Ascending aorta (tissue), 2 donors: ENCODE measurements around the gene CCDC57. TPM values are rescaled to one million over a fixed set of nuclear protein-coding genes. Genes with fewer than 3 reads are reported as not detected.

Experiments
- DNase-seq, 2 donors: peaks; one replicate each; pipeline ENCODE4 v3.0.0-alpha.2; 2019; ENCODE audit warnings: low spot score in 2 of 2
- H3K27ac ChIP-seq, 2 donors: fragments of 200-600 bp; sonication (generic); one replicate each; pipeline ENCODE4 v1.5.1; 2016 to 2017; ENCODE audit warnings: mild to moderate bottlenecking in 1 of 2
- H3K27me3 ChIP-seq: fragments of 200-600 bp; sonication (generic); one replicate; pipeline ENCODE4 v1.5.1; 2017
- H3K36me3 ChIP-seq, 2 donors: fragments of 200-600 bp; sonication (generic); one replicate each; pipeline ENCODE4 v1.5.1; 2016
- H3K4me1 ChIP-seq, 2 donors: fragments of 200-600 bp; sonication (generic); one replicate each; pipeline ENCODE4 v1.5.1; 2016 to 2017; ENCODE audit warnings: mild to moderate bottlenecking in 1 of 2
- H3K4me3 ChIP-seq, 2 donors: fragments of 200-600 bp; sonication (generic); one replicate each; pipeline ENCODE4 v1.5.1; 2016 to 2017; ENCODE audit warnings: mild to moderate bottlenecking in 1 of 2
- H3K9me3 ChIP-seq, 2 donors: fragments of 200-600 bp; sonication (generic); one replicate each; pipeline ENCODE4 v1.5.1; 2016
- intact Hi-C: fragments of 100-400 bp; cut with DNase I; formaldehyde crosslinking; loops from one replicate; pipeline ENCODE4 v1.15.1; 2023
- total RNA-seq: library from RNA; depleted of rRNA; stranded (reverse); fragments of >200 nt; gene quantifications from one replicate; pipeline ENCODE4 v1.1.0, GENCODE V29; 2016
- TF ChIP-seq, protein P1 (sequence below), 3 experiments: fragments of 200-600 bp in 2 of 3; fragments of 450-650 bp in 1 of 3; sonication (generic) in 2 of 3; IDR thresholded peaks; one replicate each; pipeline ENCODE4 v1.5.1; 2016 to 2019; ENCODE audit warnings: antibody characterized with exemption in 3 of 3, mild to moderate bottlenecking in 1 of 3, moderate library complexity in 1 of 3

The CCDC57 gene
- total RNA-seq, 1 donor from 2014 or later, result 12.8 TPM

GRCh38 chr17:82073446-82073845 is 139.2 kb downstream of the CCDC57 start:
- Histone ChIP-seq H3K27ac (no peak overlapping the region), H3K9me3 (no peaks in the 10 kb centered on the region), H3K4me1 (no peaks in the 10 kb centered on the region), H3K4me3 (no peak overlapping the region), H3K27me3 (no peaks in the 10 kb centered on the region), H3K36me3 (peaks cover 0 to 2% of the 10 kb centered on the region in 2 donors)
- DNase-seq, result no peak
- intact Hi-C loops, result no loop called here
- TF ChIP-seq, protein P1, sequence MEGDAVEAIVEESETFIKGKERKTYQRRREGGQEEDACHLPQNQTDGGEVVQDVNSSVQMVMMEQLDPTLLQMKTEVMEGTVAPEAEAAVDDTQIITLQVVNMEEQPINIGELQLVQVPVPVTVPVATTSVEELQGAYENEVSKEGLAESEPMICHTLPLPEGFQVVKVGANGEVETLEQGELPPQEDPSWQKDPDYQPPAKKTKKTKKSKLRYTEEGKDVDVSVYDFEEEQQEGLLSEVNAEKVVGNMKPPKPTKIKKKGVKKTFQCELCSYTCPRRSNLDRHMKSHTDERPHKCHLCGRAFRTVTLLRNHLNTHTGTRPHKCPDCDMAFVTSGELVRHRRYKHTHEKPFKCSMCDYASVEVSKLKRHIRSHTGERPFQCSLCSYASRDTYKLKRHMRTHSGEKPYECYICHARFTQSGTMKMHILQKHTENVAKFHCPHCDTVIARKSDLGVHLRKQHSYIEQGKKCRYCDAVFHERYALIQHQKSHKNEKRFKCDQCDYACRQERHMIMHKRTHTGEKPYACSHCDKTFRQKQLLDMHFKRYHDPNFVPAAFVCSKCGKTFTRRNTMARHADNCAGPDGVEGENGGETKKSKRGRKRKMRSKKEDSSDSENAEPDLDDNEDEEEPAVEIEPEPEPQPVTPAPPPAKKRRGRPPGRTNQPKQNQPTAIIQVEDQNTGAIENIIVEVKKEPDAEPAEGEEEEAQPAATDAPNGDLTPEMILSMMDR (IDR thresholded peaks at IDR 0.05), result no peak

- intact Hi-C loops, result no loop called here
- no peak overlapping the region for H3K27ac ChIP-seq
Observed at GRCh38 chr17:82072827-82073226, 139.8 kb downstream of the CCDC57 start.

DNA sequence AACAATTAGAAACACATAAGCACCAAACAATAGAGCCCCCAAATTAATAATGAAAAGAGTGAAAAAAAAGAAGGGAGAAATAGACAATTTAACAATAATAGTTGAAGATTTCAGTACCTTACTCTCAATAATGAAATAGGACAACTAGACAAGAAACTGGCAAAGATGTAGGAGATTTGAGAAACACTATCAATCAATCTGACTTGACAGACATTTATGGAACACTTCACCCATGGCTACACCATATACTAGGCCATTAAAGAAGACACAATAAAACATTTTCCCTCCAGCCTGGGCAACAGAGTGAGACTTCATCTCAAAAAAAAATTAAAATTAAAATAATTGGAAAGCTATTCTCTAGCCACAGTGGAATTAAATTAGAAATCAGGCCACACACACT is 142.0 kb downstream of the CCDC57 start:
- TF ChIP-seq, protein P1 (IDR thresholded peaks at IDR 0.05), result no peak

More at GRCh38 chr17:82072827-82073226, 139.8 kb downstream of the CCDC57 start:
- Histone ChIP-seq H3K27me3 (no peaks in the 10 kb centered on the region), H3K36me3 (no peaks in the 10 kb centered on the region), H3K4me1 (no peaks in the 10 kb centered on the region), H3K9me3 (no peaks in the 10 kb centered on the region), H3K4me3 (no peak overlapping the region)
- TF ChIP-seq, protein P1 (IDR thresholded peaks at IDR 0.05), result no peak
- no peak for DNase-seq

DNA sequence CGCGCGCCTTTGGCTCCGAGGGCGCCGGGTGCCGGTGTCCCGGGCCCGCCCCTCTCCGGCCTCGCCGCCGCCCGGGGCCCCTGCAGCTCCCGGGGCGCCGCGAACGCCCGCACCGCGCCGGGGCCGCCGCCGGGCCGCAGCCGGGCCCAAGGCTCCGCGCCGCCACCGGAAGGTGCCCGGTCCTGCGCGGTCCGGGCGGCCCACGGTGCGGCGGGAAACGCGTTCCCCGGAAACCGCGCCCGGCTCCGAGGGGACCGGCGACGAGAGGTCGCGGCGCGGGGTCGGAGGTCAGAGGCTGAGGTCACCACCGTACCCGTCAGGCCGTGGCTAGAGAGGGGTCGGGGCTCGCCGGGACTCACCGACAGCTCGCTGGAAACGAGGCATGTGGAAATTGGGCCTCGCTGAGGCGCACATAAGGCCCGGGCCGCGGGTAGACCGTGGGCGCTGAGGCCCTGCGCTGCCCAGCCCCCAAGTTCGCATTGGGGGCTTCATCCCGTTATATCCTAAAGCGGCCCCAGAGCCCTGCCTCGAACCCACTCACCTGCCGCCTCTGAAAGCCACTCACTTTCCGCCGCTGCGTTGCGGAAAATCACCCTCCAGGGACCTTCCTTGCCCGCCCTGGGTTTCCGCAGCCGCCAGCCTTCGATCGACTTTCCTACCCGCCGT is 146.9 kb downstream of the CCDC57 start, which contains the start of gene DUS1L:
TSS of gene DUS1L (minus strand) at position 167 of the 666 bp plus-strand sequence. CDS start 745 bp downstream, outside the sequence.
- peak in 1 of 2 donors; percentile 77 for DNase-seq

More for the DNA sequence above, 142.0 kb downstream of the CCDC57 start:
- Histone ChIP-seq H3K9me3 (no peaks in the 10 kb centered on the region), H3K36me3 (no peaks in the 10 kb centered on the region), H3K27me3 (no peaks in the 10 kb centered on the region), H3K4me3 (no peak overlapping the region), H3K27ac (no peak overlapping the region), H3K4me1 (peaks cover 4 to 6% of the 10 kb centered on the region in 2 donors)
- no peak for DNase-seq
- intact Hi-C loops, result no loop called here

DNA sequence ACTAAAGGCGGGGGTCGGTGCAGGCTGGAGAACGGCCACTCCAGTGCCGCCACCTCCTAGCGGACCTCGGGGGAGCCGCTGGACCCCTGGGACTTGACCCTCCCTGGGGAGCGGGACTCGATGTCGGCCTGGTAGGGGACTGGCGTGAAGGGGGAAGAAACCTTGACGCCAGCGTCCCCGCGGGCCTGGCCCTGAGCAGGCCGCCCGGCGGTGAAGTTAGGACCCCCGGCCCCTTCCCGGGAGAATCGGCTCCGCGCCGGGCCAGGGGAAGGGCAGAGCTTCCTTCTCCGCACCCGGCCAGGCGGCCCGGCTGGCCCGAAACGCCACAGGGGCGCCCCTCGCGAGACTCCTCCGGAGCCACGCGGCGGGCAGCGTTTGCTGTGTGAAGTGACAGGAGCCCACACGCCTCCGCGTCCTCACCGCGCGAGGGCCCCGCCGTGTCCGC is 147.4 kb downstream of the CCDC57 start:
- peak overlapping the region; percentile 92 to 95 for H3K27ac ChIP-seq
- intact Hi-C loops, result loop anchor here (1.0 to 2.0 kb wide), 2 partner anchors 14 to 33 kb away; partner anchors contain the start of genes FASN, GPS1 and RFNG
- no peaks in the 10 kb centered on the region for H3K27me3 ChIP-seq
- H3K4me1 ChIP-seq, result peaks cover 13 to 18% of the 10 kb centered on the region in 2 donors
- peaks cover 31 to 33% of the 10 kb centered on the region in 2 donors for H3K36me3 ChIP-seq
- DNase-seq, result no peak
- TF ChIP-seq, protein P1 (IDR thresholded peaks at IDR 0.05), result no peak
- no peaks in the 10 kb centered on the region for H3K9me3 ChIP-seq
- peak overlapping the region; percentile 87 to 92 for H3K4me3 ChIP-seq

More for the DNA sequence above, 146.9 kb downstream of the CCDC57 start, which contains the start of gene DUS1L:
- Histone ChIP-seq H3K27ac (peak within 1 kb of the TSS; percentile 92 to 95), H3K27me3 (no peaks in the 10 kb centered on the region), H3K9me3 (no peaks in the 10 kb centered on the region), H3K36me3 (peaks cover 25 to 28% of the 10 kb centered on the region in 2 donors), H3K4me3 (peak within 1 kb of the TSS; percentile 87 to 92), H3K4me1 (peaks cover 13 to 18% of the 10 kb centered on the region in 2 donors)
- intact Hi-C loops, result loop anchor here (1.0 to 2.0 kb wide), 2 partner anchors 15 to 33 kb away; partner anchors contain the start of genes FASN, GPS1 and RFNG
- TF ChIP-seq, protein P1 (IDR thresholded peaks at IDR 0.05), result no peak
